ENCODE data around the gene FNBP1.
"Not testable (repeated sequence)": the region's sequence is repeated elsewhere in the genome, so short reads cannot be mapped to it uniquely, and the experiment has no call there.

- TF ChIP-seq HDGF (IDR thresholded peaks at IDR 0.05; ENCODE audit: borderline replicate concordance); TARDBP (IDR thresholded peaks at IDR 0.05); ELF4 (IDR thresholded peaks at IDR 0.05); BHLHE40 (IDR thresholded peaks at IDR 0.05; ENCODE audit: borderline replicate concordance); SP1 (IDR thresholded peaks at IDR 0.05); ZNF384 (IDR thresholded peaks at IDR 0.05): not testable (repeated sequence)
Observed at GRCh38 chr9:129890718-129891299, 152.2 kb downstream of the FNBP1 start.
